GM23248 (cell line): ENCODE measurements around the gene HARS2. TPM values are rescaled to one million over a fixed set of nuclear protein-coding genes. Genes with fewer than 3 reads are reported as not detected.
A peak's percentile ranks its signal among the peaks of the same experiment; 100 is the strongest.

Experiments
- DNase-seq: peaks from one replicate; pipeline ENCODE4 v3.0.0-alpha.2; 2015
- H2AFZ ChIP-seq: fragments of 200-600 bp; sonication (generic); 2 replicates; pipeline ENCODE4 v1.6.1; 2016; ENCODE audit warnings: antibody characterized with exemption
- H3F3A ChIP-seq: fragments of 200-600 bp; sonication (generic); 2 replicates; pipeline ENCODE4 v1.6.1; 2016; ENCODE audit warnings: mild to moderate bottlenecking, antibody characterized with exemption, mixed run types; ENCODE audit not compliant: insufficient read depth
- H3K27ac ChIP-seq: fragments of 200-600 bp; sonication (generic); 2 replicates; pipeline ENCODE4 v1.5.1; 2016; ENCODE audit warnings: mild to moderate bottlenecking
- H3K27me3 ChIP-seq: fragments of 200-600 bp; sonication (generic); replicated peaks from 2 replicates; pipeline ENCODE4 v1.6.1; 2016; ENCODE audit warnings: mild to moderate bottlenecking; ENCODE audit not compliant: insufficient read depth
- H3K36me3 ChIP-seq: fragments of 200-600 bp; sonication (generic); 2 replicates; pipeline ENCODE4 v1.6.1; 2016; ENCODE audit warnings: low read depth, mild to moderate bottlenecking
- H3K4me1 ChIP-seq: fragments of 200-600 bp; sonication (generic); 2 replicates; pipeline ENCODE4 v1.6.1; 2016; ENCODE audit warnings: mild to moderate bottlenecking; ENCODE audit not compliant: insufficient read depth
- H3K4me2 ChIP-seq: fragments of 200-600 bp; sonication (generic); one replicate; pipeline ENCODE4 v1.6.1; 2016; ENCODE audit warnings: mild to moderate bottlenecking; ENCODE audit not compliant: unreplicated experiment
- H3K4me3 ChIP-seq: fragments of 200-600 bp; sonication (generic); 2 replicates; pipeline ENCODE4 v1.5.1; 2016; ENCODE audit warnings: mild to moderate bottlenecking
- H3K79me2 ChIP-seq: fragments of 200-600 bp; sonication (generic); 2 replicates; pipeline ENCODE4 v1.6.1; 2016; ENCODE audit warnings: mild to moderate bottlenecking; ENCODE audit not compliant: insufficient read depth
- H3K9ac ChIP-seq: fragments of 200-600 bp; sonication (generic); 2 replicates; pipeline ENCODE4 v1.6.1; 2016; ENCODE audit warnings: mild to moderate bottlenecking
- H3K9me2 ChIP-seq: fragments of 200-600 bp; sonication (generic); 2 replicates; pipeline ENCODE4 v1.6.1; 2016; ENCODE audit warnings: mixed run types, mild to moderate bottlenecking, moderate library complexity; ENCODE audit not compliant: insufficient read depth
- H3K9me3 ChIP-seq: fragments of 200-600 bp; sonication (generic); one replicate; pipeline ENCODE4 v1.6.1; 2017; ENCODE audit warnings: low read depth
- H4K20me1 ChIP-seq: fragments of 200-600 bp; sonication (generic); 2 replicates; pipeline ENCODE4 v1.6.0; 2016; ENCODE audit not compliant: insufficient read depth
- EZH2 ChIP-seq: fragments of 200-600 bp; sonication (generic); IDR thresholded peaks from 2 replicates; pipeline ENCODE4 v1.6.1; 2018; ENCODE audit warnings: antibody characterized with exemption, mild to moderate bottlenecking; ENCODE audit not compliant: insufficient read depth, poor library complexity, severe bottlenecking
- EZH2phosphoT487 ChIP-seq: fragments of 200-600 bp; sonication (generic); IDR thresholded peaks from 2 replicates; pipeline ENCODE4 v1.6.1; 2018; ENCODE audit warnings: antibody characterized with exemption, moderate library complexity, mild to moderate bottlenecking, low read depth; ENCODE audit not compliant: insufficient read depth
- WGBS, 2 experiments: methylation state at CpG; one replicate each; pipeline ENCODE4 v1.1.6; 2015 to 2017; ENCODE audit warnings: low lambda C conversion rate in 2 of 2, low coverage in 1 of 2; ENCODE audit errors: missing lambda C conversion rate in 2 of 2; 5-methylcytosine and 5-hydroxymethylcytosine counted together
- in situ Hi-C: fragments of 300-500 bp; cut with MboI; formaldehyde crosslinking; loops from 2 replicates; pipeline ENCODE4 v1.15.0; 2020
- microRNA-seq: library from miRNA; unstranded; fragments of <30 nt; microRNA quantifications from one replicate; pipeline ENCODE4, GENCODE V29; 2016; ENCODE audit warnings: borderline number of aligned reads
- polyA plus RNA-seq: library from polyadenylated mRNA; unstranded; fragments of >200 nt; fragmentation: Nextera tagmentation; extraction: Ambion mirVana; gene quantifications from 2 replicates; pipeline ENCODE4 v1.2.1, GENCODE V29; 2016
- small RNA-seq: library from RNA; depleted of rRNA; stranded (forward); fragments of <200 nt; gene quantifications from one replicate; pipeline ENCODE3, GENCODE V24; 2014; ENCODE audit warnings: low read depth, low replicate concordance
- total RNA-seq: library from RNA; depleted of rRNA; stranded (reverse); fragments of >200 nt; shearing (Covaris generic); gene quantifications from 2 replicates; pipeline ENCODE4 v1.2.3, GENCODE V29; 2014; rRNA removed

HARS2 gene
- total and polyA plus RNA-seq, 2 experiments from 2014 or later, result 23.3 to 29.7 TPM

GRCh38 chr5:140734354-140734753 is 43.1 kb downstream of the HARS2 start:
- Histone ChIP-seq H3K79me2 (no peaks in the 10 kb centered on the region), H3K9ac (no peak overlapping the region), H3K36me3 (no peaks in the 10 kb centered on the region), H3K27me3 (no peaks in the 10 kb centered on the region; the same call in 1 of the 2 replicates), H2AFZ (no peak overlapping the region), H3F3A (no peaks in the 10 kb centered on the region), H4K20me1 (no peaks in the 10 kb centered on the region), H3K4me3 (no peak overlapping the region), H3K4me1 (no peaks in the 10 kb centered on the region), H3K9me3 (no peaks in the 10 kb centered on the region), H3K4me2 (no peak overlapping the region), H3K9me2 (no peaks in the 10 kb centered on the region), H3K27ac (no peak overlapping the region)
- peak; percentile 34 for DNase-seq
- WGBS, 2 experiments, result 34 to 46% methylated on average over 7 of the region's 7 CpGs
- in situ Hi-C loops, result no loop called here
- TF ChIP-seq EZH2phosphoT487 (no peak), EZH2 (no peak)

GRCh38 chr5:140737486-140737885 is 46.2 kb downstream of the HARS2 start:
- no peak for TF ChIP-seq EZH2
- TF ChIP-seq EZH2phosphoT487, result no peak
- Histone ChIP-seq H2AFZ (no peak overlapping the region), H4K20me1 (no peaks in the 10 kb centered on the region), H3K27ac (no peak overlapping the region), H3F3A (no peaks in the 10 kb centered on the region), H3K79me2 (no peaks in the 10 kb centered on the region), H3K9me2 (no peaks in the 10 kb centered on the region), H3K4me3 (no peak overlapping the region), H3K9me3 (no peaks in the 10 kb centered on the region), H3K36me3 (no peaks in the 10 kb centered on the region), H3K4me1 (no peaks in the 10 kb centered on the region), H3K9ac (no peak overlapping the region), H3K27me3 (no peaks in the 10 kb centered on the region; the same call in 1 of the 2 replicates), H3K4me2 (no peak overlapping the region)
- no peak for DNase-seq
- in situ Hi-C loops, result no loop called here
- 15 to 20% methylated on average over 1 of the region's 1 CpG for WGBS, 2 experiments

- Histone ChIP-seq H3K4me2 (no peak overlapping the region), H2AFZ (no peak overlapping the region), H3K4me1 (no peaks in the 10 kb centered on the region), H3K27ac (no peak overlapping the region), H3K79me2 (no peaks in the 10 kb centered on the region), H4K20me1 (no peaks in the 10 kb centered on the region), H3K9me2 (no peaks in the 10 kb centered on the region), H3K9me3 (no peaks in the 10 kb centered on the region), H3F3A (no peaks in the 10 kb centered on the region), H3K27me3 (no peaks in the 10 kb centered on the region), H3K4me3 (no peak overlapping the region), H3K9ac (no peak overlapping the region), H3K36me3 (no peaks in the 10 kb centered on the region)
- no peak for DNase-seq
- WGBS, 2 experiments, result 16 to 45% methylated on average over 1 of the region's 1 CpG
- TF ChIP-seq EZH2phosphoT487 (no peak), EZH2 (no peak)
- in situ Hi-C loops, result no loop called here
Measured at GRCh38 chr5:140741967-140742366, 50.7 kb downstream of the HARS2 start.

Small RNA genes lying within 50 kb of the gene (microRNA-seq; reads per million reads assigned to microRNA genes)
- not detected for gene MIR3655

Small RNA genes lying within 50 kb of the gene (small RNA-seq; reads per million reads assigned to genes)
- 9.0 reads per million, percentile 84 among the genes with 10 or more reads in this experiment for gene VTRNA1-1
- 6.6 reads per million, percentile 82 among the genes with 10 or more reads in this experiment for gene VTRNA1-2
- gene VTRNA1-3, result 0.56 reads per million

Other genes with a start within 250 kb of the HARS2 start
- gene EIF4EBP3, start 143.8 kb upstream of the HARS2 start, total RNA-seq, result 0.54 and 2.3 TPM in 2 replicates
- gene EIF4EBP3, start 143.8 kb upstream of the HARS2 start, polyA plus RNA-seq, result 14.1 and 14.5 TPM in 2 replicates
- gene SRA1, start 134.0 kb upstream of the HARS2 start, total RNA-seq, result 41.6 and 46.2 TPM in 2 replicates
- 90.6 and 91.2 TPM in 2 replicates for gene SRA1, start 134.0 kb upstream of the HARS2 start, polyA plus RNA-seq
- 13.8 and 14.8 TPM in 2 replicates for gene APBB3, start 126.9 kb upstream of the HARS2 start, total RNA-seq
- gene APBB3, start 126.9 kb upstream of the HARS2 start, polyA plus RNA-seq, result 13.1 and 13.2 TPM in 2 replicates
- gene SLC35A4, start 126.6 kb upstream of the HARS2 start, total RNA-seq, result 11.8 and 19.6 TPM in 2 replicates
- 45.2 and 49.5 TPM in 2 replicates for gene SLC35A4, start 126.6 kb upstream of the HARS2 start, polyA plus RNA-seq
- 1.9 and 6.1 TPM in 2 replicates for gene CD14, start 58.3 kb upstream of the HARS2 start, total RNA-seq
- gene CD14, start 58.3 kb upstream of the HARS2 start, polyA plus RNA-seq, result 2.1 and 3.2 TPM in 2 replicates
- gene TMCO6, start 52.0 kb upstream of the HARS2 start, total RNA-seq, result 14.4 and 48.2 TPM in 2 replicates
- 5.4 and 5.6 TPM in 2 replicates for gene TMCO6, start 52.0 kb upstream of the HARS2 start, polyA plus RNA-seq
- gene NDUFA2, start 43.8 kb upstream of the HARS2 start, total RNA-seq, result 21.9 and 25.4 TPM in 2 replicates
- gene NDUFA2, start 43.8 kb upstream of the HARS2 start, polyA plus RNA-seq, result 117 and 120 TPM in 2 replicates
- 72.0 and 72.2 TPM in 2 replicates for gene IK, start 43.6 kb upstream of the HARS2 start, total RNA-seq
- 105 and 106 TPM in 2 replicates for gene IK, start 43.6 kb upstream of the HARS2 start, polyA plus RNA-seq
- 17.5 and 19.6 TPM in 2 replicates for gene WDR55, start 26.6 kb upstream of the HARS2 start, total RNA-seq
- gene WDR55, start 26.6 kb upstream of the HARS2 start, polyA plus RNA-seq, result 17.7 and 18.6 TPM in 2 replicates
- gene DND1, start 17.9 kb upstream of the HARS2 start, total RNA-seq, result 0.22 and 0.38 TPM in 2 replicates
- 0.14 TPM in 1 of 2 replicates, not detected in the other for gene DND1, start 17.9 kb upstream of the HARS2 start, polyA plus RNA-seq
- gene HARS1, start 85 bp upstream of the HARS2 start, total RNA-seq, result 75.7 and 85.0 TPM in 2 replicates
- 92.5 and 97.6 TPM in 2 replicates for gene HARS1, start 85 bp upstream of the HARS2 start, polyA plus RNA-seq
- gene ZMAT2, start 9.0 kb downstream of the HARS2 start, total RNA-seq, result 43.1 TPM in 2 replicates
- 34.7 and 36.3 TPM in 2 replicates for gene ZMAT2, start 9.0 kb downstream of the HARS2 start, polyA plus RNA-seq
- not detected in 2 replicates for gene PCDHA1, start 94.7 kb downstream of the HARS2 start, total RNA-seq
- gene PCDHA1, start 94.7 kb downstream of the HARS2 start, polyA plus RNA-seq, result not detected in 2 replicates
- gene PCDHA2, start 103.4 kb downstream of the HARS2 start, total RNA-seq, result not detected in 2 replicates
- 0.06 TPM in 1 of 2 replicates, not detected in the other for gene PCDHA2, start 103.4 kb downstream of the HARS2 start, polyA plus RNA-seq
- gene PCDHA3, start 109.6 kb downstream of the HARS2 start, total RNA-seq, result not detected in 2 replicates
- gene PCDHA3, start 109.6 kb downstream of the HARS2 start, polyA plus RNA-seq, result 0.05 and 0.09 TPM in 2 replicates
- gene PCDHA4, start 115.6 kb downstream of the HARS2 start, total RNA-seq, result not detected in 2 replicates
- gene PCDHA4, start 115.6 kb downstream of the HARS2 start, polyA plus RNA-seq, result not detected in 2 replicates
- not detected in 2 replicates for gene PCDHA5, start 130.2 kb downstream of the HARS2 start, total RNA-seq
- not detected in 2 replicates for gene PCDHA5, start 130.2 kb downstream of the HARS2 start, polyA plus RNA-seq
- gene PCDHA6, start 136.5 kb downstream of the HARS2 start, total RNA-seq, result 0.13 and 0.22 TPM in 2 replicates
- 0.10 TPM in 1 of 2 replicates, not detected in the other for gene PCDHA6, start 136.5 kb downstream of the HARS2 start, polyA plus RNA-seq
- gene PCDHA7, start 142.8 kb downstream of the HARS2 start, total RNA-seq, result not detected in 2 replicates
- gene PCDHA7, start 142.8 kb downstream of the HARS2 start, polyA plus RNA-seq, result not detected in 2 replicates
- not detected in 2 replicates for gene PCDHA8, start 149.7 kb downstream of the HARS2 start, total RNA-seq
- not detected in 2 replicates for gene PCDHA8, start 149.7 kb downstream of the HARS2 start, polyA plus RNA-seq
- gene PCDHA9, start 156.9 kb downstream of the HARS2 start, total RNA-seq, result not detected in 2 replicates
- gene PCDHA9, start 156.9 kb downstream of the HARS2 start, polyA plus RNA-seq, result 0.04 TPM in 1 of 2 replicates, not detected in the other
- gene PCDHA10, start 164.4 kb downstream of the HARS2 start, total RNA-seq, result 0.11 and 0.13 TPM in 2 replicates
- gene PCDHA10, start 164.4 kb downstream of the HARS2 start, polyA plus RNA-seq, result 0.13 and 0.26 TPM in 2 replicates
- not detected in 2 replicates for gene PCDHA11, start 177.5 kb downstream of the HARS2 start, total RNA-seq
- not detected in 2 replicates for gene PCDHA11, start 177.5 kb downstream of the HARS2 start, polyA plus RNA-seq
- gene PCDHA12, start 183.9 kb downstream of the HARS2 start, total RNA-seq, result not detected in 2 replicates
- gene PCDHA12, start 183.9 kb downstream of the HARS2 start, polyA plus RNA-seq, result not detected in 2 replicates
- gene PCDHA13, start 190.7 kb downstream of the HARS2 start, total RNA-seq, result not detected in 2 replicates
- not detected in 2 replicates for gene PCDHA13, start 190.7 kb downstream of the HARS2 start, polyA plus RNA-seq
- gene PCDHAC1, start 234.8 kb downstream of the HARS2 start, total RNA-seq, result 0.38 TPM in 1 of 2 replicates, not detected in the other
- gene PCDHAC1, start 234.8 kb downstream of the HARS2 start, polyA plus RNA-seq, result not detected in 2 replicates